ENCODE measurements around the gene ZNF581.

DNA sequence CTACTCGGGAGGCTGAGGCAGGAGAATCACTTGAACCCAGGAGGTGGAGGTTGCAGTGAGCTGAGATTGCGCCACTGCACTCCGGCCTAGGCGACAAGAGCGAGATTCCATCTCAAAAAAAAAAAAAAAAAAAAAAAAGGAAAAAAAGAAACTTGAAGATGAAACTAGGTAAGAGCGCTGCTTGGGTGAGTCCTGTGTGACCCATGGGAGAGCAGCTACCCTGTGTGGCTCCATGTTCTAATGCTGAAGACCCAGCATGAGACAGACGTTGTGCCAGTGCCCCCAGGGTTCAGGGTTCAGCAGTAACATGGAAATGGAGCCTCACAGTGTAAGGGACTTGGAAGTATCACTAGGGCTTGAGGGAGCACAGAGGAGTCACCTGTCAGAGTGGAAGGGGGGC is 25.0 kb upstream of the ZNF581 start:
- TF ChIP-seq ZBTB17 (tag by site-specific recombination; IDR thresholded peaks at IDR 0.05) (no peak), ZBTB7A (tag by site-specific recombination; IDR thresholded peaks at IDR 0.05; ENCODE audit: low read depth) (no peak)
- TF ChIP-seq, protein P1, sequence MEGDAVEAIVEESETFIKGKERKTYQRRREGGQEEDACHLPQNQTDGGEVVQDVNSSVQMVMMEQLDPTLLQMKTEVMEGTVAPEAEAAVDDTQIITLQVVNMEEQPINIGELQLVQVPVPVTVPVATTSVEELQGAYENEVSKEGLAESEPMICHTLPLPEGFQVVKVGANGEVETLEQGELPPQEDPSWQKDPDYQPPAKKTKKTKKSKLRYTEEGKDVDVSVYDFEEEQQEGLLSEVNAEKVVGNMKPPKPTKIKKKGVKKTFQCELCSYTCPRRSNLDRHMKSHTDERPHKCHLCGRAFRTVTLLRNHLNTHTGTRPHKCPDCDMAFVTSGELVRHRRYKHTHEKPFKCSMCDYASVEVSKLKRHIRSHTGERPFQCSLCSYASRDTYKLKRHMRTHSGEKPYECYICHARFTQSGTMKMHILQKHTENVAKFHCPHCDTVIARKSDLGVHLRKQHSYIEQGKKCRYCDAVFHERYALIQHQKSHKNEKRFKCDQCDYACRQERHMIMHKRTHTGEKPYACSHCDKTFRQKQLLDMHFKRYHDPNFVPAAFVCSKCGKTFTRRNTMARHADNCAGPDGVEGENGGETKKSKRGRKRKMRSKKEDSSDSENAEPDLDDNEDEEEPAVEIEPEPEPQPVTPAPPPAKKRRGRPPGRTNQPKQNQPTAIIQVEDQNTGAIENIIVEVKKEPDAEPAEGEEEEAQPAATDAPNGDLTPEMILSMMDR (tag by site-specific recombination; IDR thresholded peaks at IDR 0.05): no peak
